ENCODE data around the gene WSCD1.

WSCD1 gene

DNA sequence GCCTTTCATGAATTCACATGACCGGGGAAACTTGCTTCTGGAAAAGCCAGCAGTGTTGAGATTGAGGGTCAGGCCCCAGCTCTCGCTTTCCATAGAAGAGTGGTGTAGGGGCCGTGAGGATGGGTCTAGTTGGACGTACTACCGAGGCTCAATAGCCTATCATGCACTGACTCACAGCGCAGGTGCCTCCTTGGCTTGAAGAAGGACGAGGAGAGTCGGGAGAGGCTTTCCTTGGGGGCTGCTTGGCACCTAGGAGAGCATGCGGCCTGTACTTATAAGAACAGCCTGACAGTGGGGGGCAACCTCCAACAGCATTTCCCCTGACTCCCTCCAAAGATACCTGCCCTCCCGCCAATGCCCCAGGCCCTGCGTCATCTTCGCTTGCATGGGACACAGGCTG lies 37.6 kb downstream of the WSCD1 start:
- no peak for DNase-seq (ENCODE audit: low read depth in 3 of 3)

DNA sequence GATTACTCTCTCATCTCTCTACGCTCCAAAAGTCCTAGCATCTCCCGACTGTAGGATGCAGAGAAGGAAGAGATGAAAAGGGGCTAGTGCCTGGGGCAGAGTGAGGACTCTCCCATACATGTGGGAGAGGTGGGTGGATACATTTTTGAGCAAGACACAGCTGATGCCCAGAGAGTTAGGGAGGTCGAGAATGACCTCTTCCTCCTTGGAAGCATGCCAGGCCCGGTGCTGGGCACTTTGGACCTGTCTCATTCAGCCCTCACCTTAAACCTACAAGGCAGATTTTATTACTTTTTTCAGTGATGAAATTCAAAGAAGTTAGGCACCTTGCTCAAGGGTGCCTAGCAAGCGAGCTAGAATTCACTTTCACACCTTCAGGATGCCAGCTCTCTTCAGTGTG lies 38.2 kb downstream of the WSCD1 start:
- no peak for DNase-seq (ENCODE audit: low read depth in 3 of 3)

DNA sequence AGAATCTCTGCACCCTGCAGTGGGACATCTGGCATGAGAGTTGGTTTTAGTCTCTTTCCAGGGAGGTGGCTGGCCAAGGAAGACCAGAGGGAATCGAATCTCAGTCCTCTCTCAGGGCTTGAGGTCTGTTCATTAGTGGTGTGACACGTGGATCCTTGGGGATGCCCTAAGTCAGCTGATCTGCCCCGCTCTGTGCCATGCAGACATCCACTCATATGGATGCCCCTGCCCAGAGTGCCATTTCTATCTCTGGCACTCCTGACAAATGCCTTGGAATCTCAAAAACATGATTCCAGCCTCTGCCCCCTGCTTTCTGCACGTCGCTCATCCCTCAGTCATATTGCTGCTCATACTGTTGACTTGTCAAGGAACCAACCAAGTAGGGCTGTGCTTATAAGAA lies 38.8 kb downstream of the WSCD1 start:
- DNase-seq (ENCODE audit: low read depth in 3 of 3) = no peak

DNA sequence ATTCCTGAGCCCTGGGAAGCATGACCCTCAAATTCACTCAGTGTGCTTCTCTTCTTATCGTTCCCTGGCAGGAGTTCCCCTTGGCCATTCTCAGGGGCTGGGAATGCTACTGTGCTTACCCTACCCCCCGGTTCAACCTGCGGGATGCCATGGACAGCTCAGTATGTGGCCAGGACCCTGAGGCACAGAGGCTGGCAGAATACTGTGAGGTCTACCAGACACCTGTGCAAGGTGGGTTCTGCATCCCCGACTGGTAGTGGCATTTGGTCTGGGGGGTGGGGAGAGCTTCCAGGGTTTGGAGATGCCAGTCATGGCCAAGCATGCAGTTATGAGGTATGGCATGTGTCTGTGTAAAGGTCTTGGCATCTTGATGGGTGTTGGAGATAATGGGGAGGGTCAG lies 39.4 kb downstream of the WSCD1 start:
- DNase-seq (ENCODE audit: low read depth in 3 of 3) = no peak

DNA sequence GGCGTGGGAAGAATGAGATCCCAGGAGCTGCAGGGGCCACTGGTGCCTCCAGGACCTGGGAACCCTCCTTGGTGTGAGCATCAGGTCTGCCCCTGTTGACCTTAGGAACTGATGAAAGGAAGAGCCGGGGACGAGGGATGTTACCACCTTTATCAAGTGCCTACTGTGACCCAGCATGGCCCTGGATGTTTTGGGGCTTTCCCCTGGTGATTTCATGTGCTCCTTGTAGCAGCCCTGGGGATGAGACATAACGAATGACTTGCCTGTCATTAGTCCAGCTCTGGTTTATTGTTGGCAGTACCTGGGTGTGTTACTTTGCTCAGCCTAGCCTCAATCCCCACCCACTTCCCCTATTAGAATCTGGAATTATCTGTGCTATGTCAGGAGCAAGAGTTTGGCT lies 39.9 kb downstream of the WSCD1 start:
- no peak for DNase-seq (ENCODE audit: low read depth in 3 of 3)

DNA sequence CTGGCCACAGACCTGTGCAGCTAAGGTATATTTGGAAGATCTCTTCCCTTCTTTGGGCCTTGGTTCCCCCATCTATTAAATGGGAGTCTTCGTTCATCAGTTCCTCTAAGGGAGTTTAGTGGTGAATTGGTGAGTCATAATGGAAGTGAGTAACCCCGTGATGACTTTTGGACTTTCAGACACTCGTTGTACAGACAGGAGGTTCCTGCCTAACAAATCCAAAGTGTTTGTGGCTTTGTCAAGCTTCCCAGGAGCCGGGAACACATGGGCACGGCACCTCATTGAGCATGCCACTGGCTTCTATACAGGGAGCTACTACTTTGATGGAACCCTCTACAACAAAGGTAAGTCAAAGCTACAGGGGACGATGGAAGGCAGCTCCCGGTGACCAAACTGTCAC lies 40.4 kb downstream of the WSCD1 start:
- no peak for DNase-seq (ENCODE audit: low read depth in 3 of 3)

DNA sequence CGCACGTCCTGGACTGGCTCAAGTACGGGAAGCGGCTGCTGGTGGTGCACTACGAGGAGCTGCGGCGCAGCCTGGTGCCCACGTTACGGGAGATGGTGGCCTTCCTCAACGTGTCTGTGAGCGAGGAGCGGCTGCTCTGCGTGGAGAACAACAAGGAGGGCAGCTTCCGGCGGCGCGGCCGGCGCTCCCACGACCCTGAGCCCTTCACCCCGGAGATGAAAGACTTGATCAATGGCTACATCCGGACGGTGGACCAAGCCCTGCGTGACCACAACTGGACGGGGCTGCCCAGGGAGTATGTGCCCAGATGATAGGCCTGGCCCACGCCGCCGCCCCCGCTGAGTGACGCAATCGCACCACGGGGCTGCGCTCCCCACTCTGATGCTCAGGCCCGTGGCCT lies 50.2 kb downstream of the WSCD1 start:
- no peak for DNase-seq (ENCODE audit: low read depth in 3 of 3)

DNA sequence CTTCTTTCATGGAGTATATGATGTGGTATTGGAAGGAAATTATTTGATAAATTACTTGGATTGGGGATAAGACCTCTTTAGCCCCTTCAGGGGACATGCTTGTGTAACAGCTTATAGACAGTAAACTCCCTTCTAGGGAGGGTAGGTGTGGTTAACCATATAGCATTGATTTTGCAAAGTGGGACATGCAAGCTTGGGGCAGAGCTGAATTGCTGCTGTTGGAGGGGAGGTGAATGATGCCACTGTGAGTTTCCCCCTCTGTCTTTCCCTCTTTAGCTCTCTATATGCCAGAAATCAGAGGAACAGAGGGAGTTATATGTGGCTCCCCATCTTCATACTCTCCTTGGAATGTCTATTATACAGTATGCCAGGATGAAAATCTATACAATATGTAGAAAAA lies 54.7 kb downstream of the WSCD1 start:
- no peak for DNase-seq (ENCODE audit: low read depth in 3 of 3)

DNA sequence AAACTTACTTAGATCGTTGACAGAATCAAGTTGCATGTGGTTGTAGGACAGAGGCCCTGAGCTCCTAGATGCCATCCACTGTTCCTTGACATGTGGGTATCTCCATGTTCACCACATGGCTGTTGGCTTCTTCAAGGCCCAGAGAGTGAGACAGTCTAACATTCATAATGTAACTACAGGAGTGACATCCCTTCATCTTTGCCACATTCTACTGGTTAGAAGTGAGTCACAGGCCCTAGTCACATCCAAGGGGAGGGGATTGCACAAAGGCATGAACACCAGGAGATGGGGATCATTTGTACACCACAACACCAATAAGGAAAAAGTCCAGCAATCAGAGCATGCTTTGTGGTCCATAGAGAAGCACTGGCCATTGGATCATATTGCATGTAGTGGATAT lies 56.6 kb downstream of the WSCD1 start:
- DNase-seq (ENCODE audit: low read depth in 3 of 3) = no peak

DNA sequence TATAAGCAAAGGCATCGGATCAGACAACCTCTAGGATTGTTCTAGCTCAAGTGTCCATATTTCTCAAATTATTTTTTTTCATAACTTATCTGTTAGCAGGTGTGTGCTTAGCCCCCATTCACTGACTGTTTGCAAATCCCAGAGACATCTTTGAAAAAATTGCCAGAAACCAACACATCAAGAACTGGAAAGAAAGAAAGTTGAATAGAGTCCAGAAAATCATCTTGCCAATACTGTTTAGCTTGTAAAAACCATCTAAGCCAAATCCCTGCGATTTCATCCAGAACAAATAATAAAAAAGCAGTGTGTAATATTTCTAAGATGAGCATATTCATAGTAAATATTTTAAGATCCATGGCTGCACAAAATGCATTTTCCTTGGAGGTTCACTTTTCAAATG lies 64.5 kb downstream of the WSCD1 start:
- DNase-seq (ENCODE audit: low read depth in 3 of 3) = no peak

DNA sequence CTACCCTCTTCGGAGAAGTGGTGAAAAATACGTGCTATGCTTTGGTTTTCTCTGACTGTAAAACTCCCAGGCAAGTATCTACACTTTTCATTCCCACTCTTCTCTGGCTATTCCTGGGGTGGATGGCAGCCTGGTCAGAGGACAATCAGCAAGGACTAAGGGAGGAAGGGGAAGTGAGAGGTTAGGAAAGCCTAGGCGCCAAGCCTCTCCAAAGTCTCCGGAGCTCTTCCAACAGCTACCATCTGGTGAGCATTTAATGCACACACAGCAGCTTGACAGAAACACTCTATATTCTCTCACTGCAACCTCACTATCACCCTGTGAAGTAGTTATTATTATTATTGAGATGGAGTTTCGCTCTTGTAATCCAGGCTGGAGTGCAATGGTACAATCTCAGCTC lies 65.1 kb downstream of the WSCD1 start:
- DNase-seq (ENCODE audit: low read depth in 3 of 3) = no peak

DNA sequence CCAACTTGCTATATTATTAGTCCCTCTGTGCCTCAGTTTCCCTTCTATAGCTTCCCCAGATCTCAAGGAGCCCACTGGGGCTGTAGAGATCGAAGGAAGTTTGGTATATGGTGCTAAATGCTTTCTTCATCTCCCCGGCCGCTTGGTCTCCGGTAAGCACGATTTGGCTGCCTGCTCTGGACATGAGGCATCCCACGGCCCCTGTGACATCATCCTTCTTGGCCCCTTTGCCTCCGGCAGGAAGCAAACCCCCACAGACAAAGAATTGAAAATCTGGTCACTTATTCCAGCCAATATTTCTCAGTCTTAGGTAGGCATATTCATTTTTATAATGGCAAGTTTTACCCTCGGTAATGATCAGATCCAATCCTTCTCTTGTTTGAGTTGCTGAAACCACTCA lies 65.8 kb downstream of the WSCD1 start:
- DNase-seq (ENCODE audit: low read depth in 3 of 3) = no peak

DNA sequence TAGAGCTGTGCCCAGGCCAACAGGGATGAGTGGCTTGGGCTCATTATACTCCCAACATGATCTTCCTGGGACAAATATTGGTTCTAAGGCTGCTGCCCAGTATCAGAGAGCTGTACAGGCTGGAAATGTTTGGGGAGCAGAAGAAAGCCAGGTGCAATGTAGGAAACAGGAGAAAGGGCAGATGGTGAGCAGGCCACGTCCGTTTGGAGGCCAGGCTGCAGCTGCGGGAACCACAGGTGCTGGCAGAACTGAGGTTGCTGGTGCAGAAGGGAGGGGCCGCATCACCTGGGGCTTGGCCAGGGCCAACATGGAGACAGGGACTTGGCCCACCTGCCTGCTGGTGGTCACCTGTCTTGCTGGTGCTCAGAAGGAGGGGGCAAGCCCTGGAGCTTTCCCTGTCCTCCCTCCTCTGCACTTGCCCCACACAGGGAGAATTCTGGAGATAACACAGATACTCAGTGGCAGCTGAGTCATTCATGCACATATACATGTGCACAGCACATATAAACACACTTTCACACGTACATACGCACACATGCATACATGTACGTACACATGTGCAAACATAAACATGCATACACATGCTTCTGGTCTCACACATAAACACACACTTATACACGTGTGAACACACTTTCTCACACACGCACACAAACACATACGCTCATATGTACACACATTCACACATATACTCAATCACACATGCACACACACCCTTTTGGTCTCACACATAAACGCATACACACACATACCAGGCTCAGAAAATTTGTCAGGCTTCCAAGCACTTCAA lies 67.7 kb downstream of the WSCD1 start:
- no peak for DNase-seq (ENCODE audit: low read depth in 3 of 3)

DNA sequence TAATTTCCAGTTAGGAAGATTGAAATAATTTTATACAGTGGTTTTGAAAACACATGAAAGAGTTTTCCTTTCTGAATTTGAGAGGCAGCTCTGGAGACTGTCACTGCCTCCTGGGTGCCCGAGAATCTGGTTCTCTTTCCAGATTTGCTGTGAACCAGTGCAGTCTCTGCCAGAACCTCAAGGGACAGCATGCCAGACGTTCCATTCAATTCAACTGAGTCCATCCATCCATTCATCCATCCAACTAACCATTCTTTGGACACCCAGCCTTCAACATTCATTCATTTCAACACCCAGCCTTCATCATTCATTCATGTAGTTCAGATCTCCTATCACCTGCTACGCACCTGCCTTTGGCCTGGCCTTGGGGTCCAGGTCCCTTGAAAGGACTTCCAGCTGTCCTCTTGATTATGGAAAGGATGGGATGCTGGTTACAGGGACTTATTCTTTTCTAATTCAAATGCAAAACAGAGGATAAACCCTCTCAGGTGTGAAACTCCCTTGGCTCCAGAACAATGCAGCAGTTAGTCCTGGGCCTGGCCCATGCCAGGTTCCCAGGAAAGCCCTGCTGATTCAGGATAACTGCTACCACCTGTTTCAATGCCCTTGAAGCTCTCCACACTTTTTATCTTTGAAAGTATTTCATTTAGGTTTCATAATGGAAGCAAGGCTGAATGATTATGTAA lies 68.7 kb downstream of the WSCD1 start:
- DNase-seq (ENCODE audit: low read depth in 3 of 3) = no peak

DNA sequence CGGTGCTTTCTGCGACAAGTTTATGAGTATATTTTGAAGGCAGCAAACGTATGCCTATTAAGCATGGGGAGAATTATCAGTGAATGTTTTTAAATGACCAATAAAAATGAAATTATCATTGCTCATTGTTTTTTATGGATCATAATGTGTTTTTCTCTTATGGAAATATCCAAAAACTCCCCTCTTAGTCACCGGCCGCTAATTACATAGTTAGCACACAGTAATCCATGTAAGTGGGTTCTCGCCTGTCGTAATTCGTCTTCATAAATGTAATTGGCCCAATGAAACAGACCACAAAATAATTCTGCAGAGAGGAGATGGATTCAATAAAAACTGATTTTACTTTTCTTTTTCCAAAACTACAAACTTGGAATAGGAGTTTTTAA lies 69.3 kb downstream of the WSCD1 start:
- no peak for DNase-seq (ENCODE audit: low read depth in 3 of 3)

DNA sequence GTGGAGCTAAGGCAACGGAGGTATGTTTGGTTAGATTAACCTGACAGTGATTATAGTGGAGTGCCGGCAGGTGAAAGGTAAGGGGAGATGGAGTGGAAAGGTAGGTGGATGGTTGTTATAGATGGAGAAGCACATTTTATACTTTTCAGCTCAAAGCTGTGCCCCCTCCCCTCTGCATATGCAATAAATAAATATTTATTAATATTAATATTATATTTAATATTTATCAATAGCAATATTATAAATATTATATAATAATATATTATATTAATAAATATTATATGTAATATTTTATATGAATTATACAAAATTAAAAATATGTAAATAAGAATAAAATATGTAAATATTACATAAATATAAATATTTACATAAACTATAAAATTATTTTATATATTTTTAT lies 70.0 kb downstream of the WSCD1 start:
- no peak for DNase-seq (ENCODE audit: low read depth in 3 of 3)

DNA sequence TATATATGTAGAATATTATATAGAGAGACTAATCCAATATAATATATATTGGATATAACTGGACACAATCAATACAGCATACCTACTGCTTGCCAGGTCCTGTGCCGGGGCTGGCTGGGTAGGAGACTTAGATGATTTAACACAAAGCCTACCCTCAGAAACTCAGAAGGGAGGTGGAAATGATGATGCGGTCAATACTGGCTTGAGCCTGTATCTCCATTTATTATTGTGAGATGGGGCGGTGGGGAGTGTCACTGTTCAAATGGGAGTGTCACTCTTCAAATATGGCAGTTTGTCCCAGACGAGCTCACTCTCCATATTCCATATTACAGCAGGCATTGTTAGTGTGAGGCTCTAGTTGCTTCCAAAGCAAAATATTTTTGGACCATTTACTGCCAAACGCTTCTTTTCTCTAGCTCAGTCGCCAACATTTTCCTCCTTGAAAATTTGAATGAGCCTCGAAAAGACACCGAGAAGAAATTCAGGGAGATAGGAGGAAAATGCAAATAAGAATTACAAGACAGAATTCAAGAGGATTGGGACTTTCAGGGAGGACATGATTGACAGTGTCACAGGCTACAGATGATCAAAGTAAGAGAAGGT lies 70.7 kb downstream of the WSCD1 start:
- DNase-seq (ENCODE audit: low read depth in 3 of 3) = no peak

DNA sequence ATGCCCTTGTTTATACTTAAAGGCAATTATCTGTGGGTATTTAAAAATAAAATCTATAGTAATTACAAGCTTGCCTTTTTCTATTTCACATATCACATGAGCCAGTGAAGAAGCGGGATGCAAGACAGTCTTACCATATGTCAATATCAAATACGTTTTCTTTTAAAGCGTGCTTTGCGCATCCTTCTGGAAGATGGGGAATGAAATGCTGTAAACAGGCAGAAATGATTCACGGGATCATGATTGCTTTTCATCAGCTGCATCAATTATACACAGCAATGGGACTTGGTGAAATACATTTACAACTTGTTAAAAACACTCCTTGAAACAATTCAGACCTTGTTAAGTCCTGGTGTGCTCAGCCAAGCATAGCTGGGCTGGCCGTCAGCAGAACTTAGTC lies 72.5 kb downstream of the WSCD1 start:
- no peak for DNase-seq (ENCODE audit: low read depth in 3 of 3)

DNA sequence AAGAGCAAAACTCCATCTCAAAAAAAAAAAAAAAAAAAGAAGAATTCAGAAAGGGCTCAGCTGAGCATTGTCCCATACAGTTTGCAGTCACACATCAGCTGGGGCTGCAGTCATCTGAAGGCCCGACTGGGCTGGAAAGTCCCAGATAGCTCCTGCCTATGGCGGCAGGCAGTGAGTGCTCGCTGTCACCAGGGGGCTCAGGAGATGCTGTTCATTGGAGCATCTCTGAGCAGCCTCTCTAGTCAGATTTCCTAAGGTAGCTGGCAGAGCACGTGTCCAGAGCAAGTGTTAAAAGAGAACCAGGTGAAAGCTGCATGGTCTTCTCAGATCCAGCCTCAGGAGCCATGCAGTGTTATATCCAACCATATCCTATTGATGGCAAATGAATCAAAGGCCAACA lies 75.8 kb downstream of the WSCD1 start:
- no peak for DNase-seq (ENCODE audit: low read depth in 3 of 3)

DNA sequence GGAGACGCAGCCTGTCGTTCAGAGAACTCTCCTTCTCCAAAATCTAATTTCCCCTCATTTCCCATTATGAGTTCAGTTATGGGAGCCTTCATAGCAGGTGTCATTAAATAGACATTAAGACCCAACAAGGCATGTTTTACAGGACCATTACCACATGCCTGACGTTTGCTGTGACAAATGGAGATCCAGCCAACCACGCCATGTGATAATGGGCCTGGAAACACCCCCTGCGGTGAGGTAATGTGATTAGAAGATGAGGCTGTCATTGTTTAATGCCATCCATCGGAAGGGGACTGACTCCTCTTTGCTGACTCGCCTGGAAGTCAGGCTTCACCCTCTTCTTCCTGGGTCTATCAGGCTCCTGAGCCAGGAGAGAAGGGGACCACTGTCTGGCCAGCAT lies 76.9 kb downstream of the WSCD1 start:
- DNase-seq (ENCODE audit: low read depth in 3 of 3) = no peak

DNA sequence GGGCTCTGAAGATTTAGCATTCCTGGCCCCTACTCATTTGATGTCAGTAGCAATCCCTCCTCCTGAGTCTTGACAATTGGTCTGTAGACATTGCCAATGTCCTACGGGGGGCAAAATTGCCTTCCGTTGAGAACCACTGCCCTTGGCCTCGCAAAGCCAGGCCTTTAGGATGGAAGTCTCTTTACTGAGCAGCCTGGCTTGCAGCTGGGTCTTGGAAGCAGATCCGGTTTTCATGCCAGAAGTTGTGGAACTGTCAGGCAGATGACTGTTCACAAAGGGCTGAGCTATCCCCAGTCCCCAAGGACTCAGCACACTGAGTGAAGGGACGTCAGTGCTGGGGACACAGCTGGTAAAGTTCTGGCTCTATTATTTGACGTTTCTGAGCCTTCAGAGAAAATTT lies 83.2 kb downstream of the WSCD1 start:
- DNase-seq (ENCODE audit: low read depth in 3 of 3) = no peak

DNA sequence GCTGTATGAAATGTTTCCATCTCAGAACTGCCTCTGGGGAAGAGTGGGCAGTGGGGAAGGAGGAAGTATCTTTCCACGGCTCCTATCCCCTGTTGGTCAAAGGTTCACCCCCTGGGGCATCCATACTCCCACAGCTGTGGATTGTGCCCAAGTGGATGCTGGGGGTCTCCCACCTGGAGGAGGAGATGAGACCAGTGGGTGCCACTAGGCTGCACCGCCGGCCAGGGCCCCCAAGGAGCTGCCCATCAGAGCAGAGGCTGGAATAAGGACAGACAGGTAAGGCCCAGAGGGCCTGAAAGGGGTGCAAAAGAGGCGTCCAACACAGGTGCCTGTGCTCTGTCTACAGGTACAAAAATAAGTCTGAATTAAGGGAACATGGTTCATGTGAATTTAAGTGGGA lies 87.5 kb downstream of the WSCD1 start:
- no peak for DNase-seq (ENCODE audit: low read depth in 3 of 3)

DNA sequence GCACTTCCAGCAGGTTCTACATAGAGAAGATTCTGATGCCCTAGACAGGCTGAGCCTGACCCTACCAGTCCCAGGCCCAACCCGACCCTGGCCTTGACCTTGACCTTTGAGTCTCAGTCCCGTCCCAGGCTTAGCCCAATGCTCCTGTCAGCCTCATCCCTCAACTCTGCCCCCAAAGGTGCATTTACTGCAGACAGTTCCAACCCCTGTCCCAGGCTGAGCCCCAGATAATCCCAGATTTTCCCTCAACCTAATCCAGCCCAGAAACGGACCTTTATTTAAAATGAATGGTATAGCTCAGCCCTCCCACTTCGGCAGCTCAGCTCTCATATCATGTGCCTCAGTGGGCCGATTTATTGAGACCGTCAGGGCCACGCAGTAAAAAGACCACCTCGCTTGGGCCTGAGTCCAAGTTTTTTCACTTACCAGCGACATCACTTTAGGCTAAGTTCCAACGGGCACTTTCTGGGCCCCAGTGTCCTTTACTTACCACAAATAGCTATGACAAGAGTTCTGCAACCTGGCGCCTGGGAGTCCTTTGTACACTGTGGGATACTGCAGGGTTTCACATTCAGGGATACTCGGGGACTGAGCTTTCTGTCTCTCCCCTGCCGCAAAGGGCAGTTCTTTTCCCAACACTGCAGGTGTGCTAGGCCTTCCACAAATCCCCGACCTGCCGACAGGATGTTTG lies 89.5 kb downstream of the WSCD1 start:
- DNase-seq (ENCODE audit: low read depth in 3 of 3) = no peak

Data from stimulated activated CD4-positive, alpha-beta T cell treated with anti-CD3 and anti-CD28 coated beads, TNF-alpha, amount 100 ng/mL, for 24 hours (primary cell).